Aorta (tissue), 5 donors: ENCODE measurements around the gene MAIP1. TPM values are rescaled to one million over a fixed set of nuclear protein-coding genes. Genes with fewer than 3 reads are reported as not detected.

Experiments used
- ATAC-seq: fragments of 200-7000 bp; cut with Tn5 transposase; one replicate; pipeline ENCODE4 v1.9.1; 2022; ENCODE audit warnings: moderate library complexity; ENCODE audit not compliant: low FRiP score
- DNase-seq, 2 donors: peaks; one replicate each; pipeline ENCODE4 v3.0.0-alpha.2; 2020
- H3K27ac ChIP-seq, 2 donors: one replicate each; pipeline ENCODE4 v1.5.1; 2013; ENCODE audit warnings: low read length in 2 of 2, mild to moderate bottlenecking in 2 of 2, moderate library complexity in 2 of 2, control low read depth in 1 of 2, inconsistent platforms in 1 of 2, low read depth in 1 of 2
- H3K27me3 ChIP-seq, 2 donors: one replicate each; pipeline ENCODE4 v1.6.1; 2013; ENCODE audit warnings: control low read depth in 1 of 2, low read length in 1 of 2, mild to moderate bottlenecking in 1 of 2, moderate library complexity in 1 of 2; ENCODE audit not compliant: insufficient read depth in 2 of 2, control insufficient read depth in 1 of 2
- H3K36me3 ChIP-seq, 2 donors: one replicate each; pipeline ENCODE4 v1.6.1; 2013; ENCODE audit warnings: control low read depth in 1 of 2, low read length in 1 of 2, mild to moderate bottlenecking in 1 of 2; ENCODE audit not compliant: insufficient read depth in 2 of 2, control insufficient read depth in 1 of 2
- H3K4me1 ChIP-seq, 2 donors: one replicate each; pipeline ENCODE4 v1.6.1; 2013; ENCODE audit warnings: low read length in 2 of 2, control low read depth in 1 of 2, mild to moderate bottlenecking in 1 of 2, moderate library complexity in 1 of 2; ENCODE audit not compliant: insufficient read depth in 2 of 2, control insufficient read depth in 1 of 2
- H3K4me3 ChIP-seq, 2 donors: one replicate each; pipeline ENCODE4 v1.5.1; 2013; ENCODE audit warnings: low read length in 2 of 2, control low read depth in 1 of 2, mild to moderate bottlenecking in 1 of 2
- H3K9me3 ChIP-seq: one replicate; pipeline ENCODE4 v1.6.1; 2013; ENCODE audit warnings: mild to moderate bottlenecking, low read length; ENCODE audit not compliant: control insufficient read depth
- WGBS, 2 donors: extraction: QIAGEN DNeasy Blood & Tissue Kit; methylation state at CpG; one replicate each; pipeline ENCODE4 v1.1.7; 2013; 5-methylcytosine and 5-hydroxymethylcytosine counted together
- intact Hi-C, 2 donors: fragments of 100-400 bp; cut with DNase I; formaldehyde crosslinking; loops; one replicate each; pipeline versions ENCODE4 v1.14.2 to v1.15.0; 2022
- polyA plus RNA-seq, 2 donors: library from polyadenylated mRNA; stranded (reverse); fragments of 200-250 nt; gene quantifications; one replicate each; pipeline ENCODE4 v1.2.3, GENCODE V29; 2013
- total RNA-seq, 2 donors: library from RNA; stranded (reverse); fragmentation: NEBNext Ultra II Directional; extraction: Animal tissue kit (Norgen Biotek cat#: 25700); gene quantifications; one replicate each; pipeline ENCODE4 v1.2.1, GENCODE V29; 2021
- donor health status: healthy with polysubstance abuse.
- donor health status: Bipolar disorder and iron deficiency.
- donor health status: DM: no; HTN: no; CAD: no.
- donor health status: DM: no; HTN: no; CAD: no.
- donor health status: DM: yes; HTN: yes; CAD: no.

MAIP1 gene
- total and polyA plus RNA-seq, 4 donors: 9.0 to 15.7 (median 11.1) TPM

DNA sequence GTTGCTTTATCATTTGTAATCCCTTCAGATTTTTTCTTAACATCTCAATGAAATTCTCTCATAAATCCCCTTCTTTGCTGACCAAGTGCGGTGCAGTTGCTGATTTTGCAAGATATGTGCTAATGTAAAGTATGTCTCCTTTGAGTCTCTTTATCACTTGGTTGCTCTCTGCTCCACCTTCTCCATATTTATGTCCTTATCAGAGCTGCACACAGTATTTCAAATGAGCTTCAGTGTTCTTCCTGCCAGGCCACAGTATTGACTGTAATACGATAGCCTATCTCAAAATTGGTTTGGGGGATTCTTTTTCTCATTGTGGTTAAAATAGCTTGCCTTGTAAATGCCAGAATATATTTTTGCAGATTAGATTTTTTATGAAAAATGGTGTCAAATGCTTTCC is 32.2 kb downstream of the MAIP1 start:
- no peaks in the 10 kb centered on the region for H3K36me3 ChIP-seq
- 70 to 74% methylated on average over 2 of the region's 2 CpGs for WGBS, 2 donors
- ATAC-seq: no peak
- no peaks in the 10 kb centered on the region for H3K4me1 ChIP-seq
- intact Hi-C loops: loop anchor here in 1 of 2 donors (10.0 kb wide), 1 partner anchor 307 kb away; no protein-coding TSS in a partner anchor
- H3K27ac ChIP-seq: no peak overlapping the region
- no peaks in the 10 kb centered on the region for H3K27me3 ChIP-seq
- no peak overlapping the region for H3K4me3 ChIP-seq
- no peaks in the 10 kb centered on the region for H3K9me3 ChIP-seq
- no peak for DNase-seq

DNA sequence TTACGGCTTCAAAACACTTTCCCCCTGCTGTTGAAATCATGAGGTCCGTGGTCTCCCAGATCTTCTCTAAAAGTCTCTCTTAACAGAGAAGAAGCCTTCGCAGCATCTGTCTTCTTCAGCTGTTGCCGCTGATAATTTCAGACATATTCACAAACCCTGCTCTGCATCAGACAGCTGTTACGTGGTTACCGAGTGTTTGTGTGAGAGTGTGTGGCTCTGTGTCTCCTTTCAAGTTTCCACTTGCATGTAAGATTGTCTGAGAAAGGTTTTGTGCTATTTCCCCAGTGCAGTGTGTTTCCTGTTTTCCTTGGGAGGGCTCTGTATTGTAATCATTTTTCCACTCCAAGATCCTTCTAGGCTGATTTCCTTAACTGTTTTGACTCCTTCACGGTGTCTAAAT is 32.8 kb downstream of the MAIP1 start:
- ATAC-seq: no peak
- Histone ChIP-seq H3K4me3 (no peak overlapping the region), H3K27me3 (no peaks in the 10 kb centered on the region), H3K9me3 (no peaks in the 10 kb centered on the region), H3K36me3 (no peaks in the 10 kb centered on the region), H3K27ac (no peak overlapping the region), H3K4me1 (no peaks in the 10 kb centered on the region)
- DNase-seq: no peak
- intact Hi-C loops: loop anchor here in 1 of 2 donors (10.0 kb wide), 1 partner anchor 307 kb away; no protein-coding TSS in a partner anchor
- 4 to 10% methylated on average over 7 of the region's 7 CpGs for WGBS, 2 donors

DNA sequence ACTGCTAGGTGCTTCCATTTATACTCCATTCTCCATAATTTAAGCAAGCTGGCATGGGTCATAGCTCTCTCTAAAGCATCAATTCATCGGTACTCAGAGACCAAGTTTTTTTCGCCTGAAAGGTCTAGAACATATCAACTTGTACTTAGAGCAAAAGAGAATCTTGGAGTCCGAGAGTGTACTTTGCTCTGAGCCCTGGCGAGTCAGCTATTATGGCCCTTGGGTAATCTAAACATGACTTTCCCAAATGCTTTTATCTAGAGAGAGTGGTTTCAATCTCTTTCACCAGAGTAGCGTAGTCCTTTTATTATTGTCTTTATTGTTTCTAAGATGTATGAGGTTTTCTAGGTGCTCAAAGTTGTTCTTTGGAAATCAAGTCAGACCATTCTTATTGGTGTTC is 34.4 kb downstream of the MAIP1 start:
- WGBS, 2 donors: 95 to 97% methylated on average over 5 of the region's 5 CpGs
- intact Hi-C loops: loop anchor here in 1 of 2 donors (10.0 kb wide), 1 partner anchor 305 kb away; no protein-coding TSS in a partner anchor
- ATAC-seq (no peak), DNase-seq (no peak)
- H3K27me3 ChIP-seq: no peaks in the 10 kb centered on the region
- H3K4me1 ChIP-seq: no peaks in the 10 kb centered on the region
- no peak overlapping the region for H3K27ac ChIP-seq
- no peaks in the 10 kb centered on the region for H3K36me3 ChIP-seq
- no peak overlapping the region for H3K4me3 ChIP-seq
- H3K9me3 ChIP-seq: no peaks in the 10 kb centered on the region

DNA sequence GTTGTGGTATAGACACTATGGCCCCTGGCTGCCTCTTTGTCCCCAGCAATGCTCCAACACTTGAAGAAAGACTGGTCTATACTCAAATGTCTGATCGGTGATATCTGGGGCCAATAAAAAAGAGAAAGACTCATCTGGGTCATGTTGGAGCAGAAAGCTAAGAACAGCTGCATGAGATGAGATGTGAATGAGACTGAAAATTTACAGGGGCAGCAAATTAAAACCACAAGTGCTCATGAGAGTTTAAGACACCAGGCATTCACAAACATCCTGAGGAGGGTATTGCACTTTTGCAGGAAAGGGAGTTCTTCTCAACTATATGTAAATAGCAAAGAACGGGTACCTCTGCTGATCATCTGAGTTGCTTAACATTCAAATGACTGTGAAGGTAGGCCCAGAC is 36.3 kb downstream of the MAIP1 start:
- no peaks in the 10 kb centered on the region for H3K4me1 ChIP-seq
- no peaks in the 10 kb centered on the region for H3K27me3 ChIP-seq
- DNase-seq: no peak
- H3K27ac ChIP-seq: no peak overlapping the region
- H3K4me3 ChIP-seq: no peak overlapping the region
- ATAC-seq: no peak
- H3K9me3 ChIP-seq: no peaks in the 10 kb centered on the region
- WGBS, 2 donors: 95 to 97% methylated on average over 2 of the region's 2 CpGs
- intact Hi-C loops: no loop called here
- H3K36me3 ChIP-seq: no peaks in the 10 kb centered on the region

DNA sequence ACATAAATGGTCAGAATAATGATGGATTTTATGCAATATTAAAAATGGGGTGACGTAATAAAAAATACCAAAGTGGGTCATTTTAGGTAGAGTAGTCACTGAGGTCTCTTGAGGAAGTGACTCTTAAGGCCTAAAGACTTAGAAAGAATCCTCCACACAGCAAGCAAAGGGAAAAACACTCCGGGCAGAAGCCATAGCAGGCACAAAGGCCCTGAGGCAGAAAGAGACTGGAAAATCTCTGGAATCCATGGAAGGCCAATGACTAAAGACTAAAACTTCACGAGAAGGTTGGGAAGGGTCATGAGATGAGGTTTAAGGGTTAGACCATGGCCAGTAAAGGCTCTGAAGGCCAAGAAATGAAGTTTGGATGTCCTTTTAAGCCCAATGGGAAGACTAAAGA is 36.9 kb downstream of the MAIP1 start:
- DNase-seq: no peak
- 94 to 96% methylated on average over 3 of the region's 3 CpGs for WGBS, 2 donors
- H3K27me3 ChIP-seq: no peaks in the 10 kb centered on the region
- ATAC-seq: no peak
- no peaks in the 10 kb centered on the region for H3K9me3 ChIP-seq
- no peak overlapping the region for H3K4me3 ChIP-seq
- H3K36me3 ChIP-seq: no peaks in the 10 kb centered on the region
- H3K27ac ChIP-seq: no peak overlapping the region
- intact Hi-C loops: no loop called here
- H3K4me1 ChIP-seq: no peaks in the 10 kb centered on the region

DNA sequence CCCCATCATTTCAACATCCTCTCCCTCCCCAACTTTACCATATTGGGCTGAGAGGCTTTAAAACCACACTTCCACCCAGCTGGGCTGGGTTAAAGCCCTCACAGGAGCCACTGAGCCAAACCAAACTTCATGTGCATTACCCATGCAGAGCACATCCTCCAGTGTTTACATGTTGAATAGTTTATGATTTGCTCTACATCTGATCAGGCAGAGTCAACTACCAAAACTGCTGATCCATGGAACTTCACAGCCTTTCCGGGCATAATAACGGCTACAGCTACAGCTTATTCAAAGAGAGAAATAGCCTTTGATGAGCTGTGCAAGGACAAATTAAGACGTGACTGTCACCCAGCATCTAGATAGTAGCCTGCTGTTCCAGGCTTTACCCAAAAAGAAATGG is 39.0 kb downstream of the MAIP1 start:
- Histone ChIP-seq H3K9me3 (no peaks in the 10 kb centered on the region), H3K27me3 (no peaks in the 10 kb centered on the region), H3K4me3 (no peak overlapping the region), H3K4me1 (no peaks in the 10 kb centered on the region), H3K27ac (no peak overlapping the region), H3K36me3 (no peaks in the 10 kb centered on the region)
- 84 to 93% methylated on average over 3 of the region's 3 CpGs for WGBS, 2 donors
- ATAC-seq: no peak
- DNase-seq: no peak
- intact Hi-C loops: no loop called here

DNA sequence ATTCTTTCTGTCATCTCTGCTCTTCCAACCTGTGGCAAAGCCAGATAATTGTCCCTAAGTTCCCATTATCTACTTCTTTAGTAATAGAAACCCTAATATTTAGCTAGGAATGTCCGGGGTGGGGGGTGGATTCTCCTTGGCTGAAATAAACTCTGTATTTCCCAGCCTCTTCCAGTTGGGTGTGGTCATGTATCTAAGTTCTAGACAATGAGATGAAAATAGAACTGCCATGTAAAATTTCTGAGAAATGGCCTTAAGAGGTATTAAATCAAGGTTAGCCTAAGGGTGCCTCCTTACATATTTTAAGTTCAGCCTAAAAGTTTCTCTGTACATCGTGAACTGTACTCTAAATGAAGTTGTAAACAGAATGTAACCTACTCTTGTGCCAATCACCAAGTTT is 39.5 kb downstream of the MAIP1 start:
- intact Hi-C loops: no loop called here

DNA sequence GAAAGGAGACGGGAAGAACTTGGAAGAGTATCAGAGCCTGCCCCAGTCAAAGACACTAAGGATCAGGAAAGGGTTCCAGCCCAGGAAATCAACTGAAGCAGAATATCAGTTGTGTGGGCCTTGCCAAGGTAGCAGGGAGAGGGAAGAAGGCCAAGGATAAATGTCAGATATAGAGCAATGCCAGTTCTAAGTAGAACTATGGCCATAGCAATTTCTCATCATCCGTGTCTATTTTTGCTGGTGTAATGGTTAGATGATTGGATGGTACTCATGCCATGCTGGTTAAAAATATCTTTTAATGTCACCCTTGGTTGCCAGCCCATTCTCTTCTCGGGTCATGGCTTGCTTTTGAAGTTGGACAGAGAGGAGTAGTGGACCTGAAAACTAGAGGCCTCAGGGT is 41.9 kb downstream of the MAIP1 start:
- 61 to 63% methylated on average over 3 of the region's 3 CpGs for WGBS, 2 donors
- H3K27ac ChIP-seq: no peak overlapping the region
- no peak overlapping the region for H3K4me3 ChIP-seq
- intact Hi-C loops: no loop called here
- no peaks in the 10 kb centered on the region for H3K9me3 ChIP-seq
- no peaks in the 10 kb centered on the region for H3K4me1 ChIP-seq
- ATAC-seq (no peak), DNase-seq (no peak)
- no peaks in the 10 kb centered on the region for H3K36me3 ChIP-seq
- H3K27me3 ChIP-seq: no peaks in the 10 kb centered on the region

More for the DNA sequence above, 39.5 kb downstream of the MAIP1 start:
- Histone ChIP-seq H3K9me3 (no peaks in the 10 kb centered on the region), H3K4me1 (no peaks in the 10 kb centered on the region), H3K36me3 (no peaks in the 10 kb centered on the region), H3K27ac (no peak overlapping the region), H3K4me3 (no peak overlapping the region), H3K27me3 (no peaks in the 10 kb centered on the region)
- DNase-seq: no peak
- no peak for ATAC-seq
- WGBS, 2 donors: 90 to 93% methylated on average over 2 of the region's 2 CpGs

DNA sequence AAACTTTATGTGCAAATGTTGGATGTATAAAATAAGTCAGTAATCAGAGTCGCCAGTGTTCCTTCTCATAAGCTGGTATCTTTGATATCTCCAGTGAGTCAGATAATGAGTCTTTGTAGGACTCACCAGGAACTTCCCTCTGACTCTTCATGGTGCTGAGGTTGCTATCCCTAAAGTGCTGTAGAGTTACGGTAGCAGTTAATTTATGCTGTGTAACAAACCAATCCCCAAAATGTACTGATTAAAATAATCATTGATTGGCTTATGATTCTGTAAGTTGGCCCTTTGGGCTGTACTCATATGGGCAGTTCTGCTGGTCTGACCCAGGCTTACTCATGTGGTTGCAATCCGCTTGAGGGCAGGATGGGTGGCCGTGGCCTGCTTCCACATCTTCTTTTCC is 43.8 kb downstream of the MAIP1 start:
- intact Hi-C loops: no loop called here
- 96% methylated on average over 4 of the region's 4 CpGs for WGBS, 2 donors
- DNase-seq: no peak

More for the DNA sequence above, 43.8 kb downstream of the MAIP1 start:
- Histone ChIP-seq H3K36me3 (no peaks in the 10 kb centered on the region), H3K4me1 (no peaks in the 10 kb centered on the region), H3K4me3 (no peak overlapping the region), H3K27ac (no peak overlapping the region), H3K27me3 (no peaks in the 10 kb centered on the region), H3K9me3 (no peaks in the 10 kb centered on the region)
- no peak for ATAC-seq
